ENCODE measurements around the gene NOCT.
"Not testable (repeated sequence)": the region's sequence is repeated elsewhere in the genome, so short reads cannot be mapped to it uniquely, and the experiment has no call there.

Gene NOCT

DNA sequence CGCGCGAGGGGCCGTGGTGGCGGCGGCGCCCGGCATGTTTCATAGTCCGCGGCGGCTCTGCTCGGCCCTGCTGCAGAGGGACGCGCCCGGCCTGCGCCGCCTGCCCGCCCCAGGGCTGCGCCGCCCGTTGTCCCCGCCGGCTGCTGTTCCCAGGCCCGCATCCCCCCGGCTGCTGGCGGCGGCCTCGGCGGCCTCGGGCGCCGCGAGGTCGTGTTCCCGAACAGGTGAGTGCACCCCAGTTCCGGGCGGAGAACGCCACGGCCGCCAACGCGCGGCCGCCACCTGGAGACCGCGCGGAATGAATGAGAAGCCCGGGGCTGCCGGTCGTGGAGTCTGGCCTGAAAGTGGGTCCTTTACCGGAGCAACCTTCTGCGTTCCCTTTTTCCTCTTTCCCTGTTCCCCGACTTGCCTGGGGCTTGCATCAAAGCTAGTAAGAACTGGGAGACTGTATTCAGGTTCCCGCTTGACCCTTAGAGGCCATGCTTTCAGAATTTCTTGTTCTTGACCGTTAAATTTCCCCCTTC lies 429 bp downstream of the NOCT start:
- TF ChIP-seq, protein P1, sequence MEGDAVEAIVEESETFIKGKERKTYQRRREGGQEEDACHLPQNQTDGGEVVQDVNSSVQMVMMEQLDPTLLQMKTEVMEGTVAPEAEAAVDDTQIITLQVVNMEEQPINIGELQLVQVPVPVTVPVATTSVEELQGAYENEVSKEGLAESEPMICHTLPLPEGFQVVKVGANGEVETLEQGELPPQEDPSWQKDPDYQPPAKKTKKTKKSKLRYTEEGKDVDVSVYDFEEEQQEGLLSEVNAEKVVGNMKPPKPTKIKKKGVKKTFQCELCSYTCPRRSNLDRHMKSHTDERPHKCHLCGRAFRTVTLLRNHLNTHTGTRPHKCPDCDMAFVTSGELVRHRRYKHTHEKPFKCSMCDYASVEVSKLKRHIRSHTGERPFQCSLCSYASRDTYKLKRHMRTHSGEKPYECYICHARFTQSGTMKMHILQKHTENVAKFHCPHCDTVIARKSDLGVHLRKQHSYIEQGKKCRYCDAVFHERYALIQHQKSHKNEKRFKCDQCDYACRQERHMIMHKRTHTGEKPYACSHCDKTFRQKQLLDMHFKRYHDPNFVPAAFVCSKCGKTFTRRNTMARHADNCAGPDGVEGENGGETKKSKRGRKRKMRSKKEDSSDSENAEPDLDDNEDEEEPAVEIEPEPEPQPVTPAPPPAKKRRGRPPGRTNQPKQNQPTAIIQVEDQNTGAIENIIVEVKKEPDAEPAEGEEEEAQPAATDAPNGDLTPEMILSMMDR (IDR thresholded peaks at IDR 0.05; ENCODE audit: insufficient read depth, low read length, poor library complexity, severe bottlenecking) = peak; percentile 21
- H3K36me3 ChIP-seq (ENCODE audit: control insufficient read depth, insufficient read depth, low read length) = no peaks in the 10 kb centered on the region
- DNase-seq (ENCODE audit: extremely low read depth, insufficient read length) = no peak
- peak overlapping the region; percentile 82 for H3K4me3 ChIP-seq (replicated peaks; ENCODE audit: low read depth, low read length)
- no peaks in the 10 kb centered on the region for H3K27me3 ChIP-seq (replicated peaks; ENCODE audit: control insufficient read depth, insufficient read depth, low read length)

DNA sequence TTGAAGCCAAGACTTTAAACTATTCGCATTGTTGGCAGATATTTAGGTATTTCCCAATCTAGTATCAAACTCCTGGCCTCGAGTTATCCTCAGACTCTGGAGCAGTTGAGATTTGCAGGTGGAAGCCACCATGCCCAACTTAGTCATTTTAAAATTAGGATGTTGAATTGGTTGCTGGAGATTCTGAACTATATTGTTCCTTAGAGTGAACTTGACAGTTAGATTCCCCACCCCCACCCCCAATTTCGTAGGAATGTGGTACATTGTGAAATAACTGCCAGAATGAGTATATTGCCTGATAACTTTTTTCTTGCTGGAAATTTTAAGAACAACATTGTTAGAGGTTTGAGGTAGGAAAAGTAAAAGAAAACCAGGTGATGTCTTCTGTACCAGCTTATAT lies 2.3 kb downstream of the NOCT start:
- Histone ChIP-seq H3K4me3 (replicated peaks; ENCODE audit: low read depth, low read length) (no peak overlapping the region), H3K36me3 (ENCODE audit: control insufficient read depth, insufficient read depth, low read length) (no peaks in the 10 kb centered on the region), H3K27me3 (replicated peaks; ENCODE audit: control insufficient read depth, insufficient read depth, low read length) (no peaks in the 10 kb centered on the region)
- DNase-seq (ENCODE audit: extremely low read depth, insufficient read length) = no peak
- TF ChIP-seq, protein P1 (IDR thresholded peaks at IDR 0.05; ENCODE audit: insufficient read depth, low read length, poor library complexity, severe bottlenecking) = no peak

DNA sequence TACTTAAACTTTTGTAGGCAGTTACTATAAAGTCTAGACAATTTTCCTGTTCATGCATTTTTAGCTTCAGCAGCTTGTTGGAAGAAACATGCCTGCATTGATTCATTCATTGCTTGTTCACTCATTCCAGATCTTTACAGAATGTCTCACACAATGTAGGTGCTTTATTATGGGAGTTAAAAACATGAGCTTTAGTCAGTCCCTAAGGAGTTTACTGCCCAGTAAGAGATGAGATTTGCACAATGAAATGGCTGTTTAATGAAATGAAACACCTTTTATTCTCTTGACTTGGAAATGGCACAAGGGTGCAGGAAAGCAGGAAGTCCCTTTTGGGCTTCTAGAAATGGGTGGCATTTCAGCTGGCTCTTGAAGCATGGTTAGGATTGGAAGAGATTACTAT lies 2.9 kb downstream of the NOCT start:
- H3K27me3 ChIP-seq (replicated peaks; ENCODE audit: control insufficient read depth, insufficient read depth, low read length) = no peaks in the 10 kb centered on the region
- no peaks in the 10 kb centered on the region for H3K36me3 ChIP-seq (ENCODE audit: control insufficient read depth, insufficient read depth, low read length)
- H3K4me3 ChIP-seq (replicated peaks; ENCODE audit: low read depth, low read length) = no peak overlapping the region
- TF ChIP-seq, protein P1 (IDR thresholded peaks at IDR 0.05; ENCODE audit: insufficient read depth, low read length, poor library complexity, severe bottlenecking) = no peak
- DNase-seq (ENCODE audit: extremely low read depth, insufficient read length) = no peak

DNA sequence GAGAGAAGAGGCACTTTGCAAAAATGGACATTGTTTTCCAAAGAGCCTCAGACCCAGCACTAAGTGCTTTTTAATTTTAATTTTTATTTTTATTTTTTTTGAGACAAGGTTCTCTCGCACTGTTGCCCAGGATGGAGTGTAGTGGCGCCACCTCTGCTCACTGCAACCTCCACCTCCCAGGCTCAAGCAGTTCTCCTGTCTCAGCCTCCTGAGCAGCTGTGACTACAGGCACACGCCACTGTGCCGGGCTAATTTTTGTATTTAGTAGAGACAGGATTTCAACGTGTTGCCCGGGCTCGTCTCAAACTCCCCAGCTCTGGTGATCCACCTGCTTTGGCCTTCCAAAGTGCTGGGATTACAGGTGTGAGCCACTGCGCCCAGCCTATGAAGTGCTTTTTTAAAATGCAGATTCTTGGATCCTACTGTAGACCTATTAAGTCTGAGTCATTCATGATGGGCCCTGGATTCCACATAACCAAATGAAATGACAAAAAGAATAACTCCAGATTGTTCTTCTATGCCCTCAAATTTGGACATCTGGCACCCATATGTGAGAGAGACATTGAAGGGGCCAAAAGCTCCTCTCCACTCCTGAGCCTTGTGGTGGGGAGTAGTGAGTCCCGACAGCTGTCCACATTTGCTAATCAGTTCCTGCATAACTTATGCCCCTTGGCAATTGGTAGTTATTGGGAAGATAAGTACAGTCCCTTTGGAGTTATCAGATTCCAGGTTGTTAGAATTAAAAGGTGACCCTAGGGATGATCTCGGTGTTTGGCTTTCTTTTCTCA lies 3.6 kb downstream of the NOCT start:
- TF ChIP-seq, protein P1 (IDR thresholded peaks at IDR 0.05; ENCODE audit: insufficient read depth, low read length, poor library complexity, severe bottlenecking) = no peak
- Histone ChIP-seq H3K27me3 (replicated peaks; ENCODE audit: control insufficient read depth, insufficient read depth, low read length) (no peaks in the 10 kb centered on the region), H3K4me3 (replicated peaks; ENCODE audit: low read depth, low read length) (no peak overlapping the region), H3K36me3 (ENCODE audit: control insufficient read depth, insufficient read depth, low read length) (no peaks in the 10 kb centered on the region)
- DNase-seq (ENCODE audit: extremely low read depth, insufficient read length) = no peak

DNA sequence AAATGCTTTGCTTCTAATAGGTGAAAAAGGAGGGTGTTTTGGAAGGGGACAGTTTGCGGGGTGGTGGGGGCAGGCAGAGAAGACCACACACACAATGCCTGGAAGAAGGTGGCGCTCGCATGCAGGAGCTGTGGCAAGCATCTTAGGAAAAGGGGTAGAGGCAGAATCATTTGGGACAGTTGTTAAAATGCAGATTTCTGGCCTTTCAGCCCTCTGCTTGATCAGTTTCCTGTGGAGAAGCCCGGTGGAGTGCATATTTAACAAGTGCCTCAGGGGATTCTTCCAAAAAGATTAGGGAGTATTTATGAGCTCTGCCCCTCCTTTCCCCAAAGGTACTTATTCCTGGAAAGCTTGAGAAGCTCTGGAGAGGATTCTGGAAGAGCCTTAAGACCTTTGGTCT lies 4.8 kb downstream of the NOCT start:
- no peak overlapping the region for H3K4me3 ChIP-seq (replicated peaks; ENCODE audit: low read depth, low read length)
- H3K36me3 ChIP-seq (ENCODE audit: control insufficient read depth, insufficient read depth, low read length) = no peaks in the 10 kb centered on the region
- DNase-seq (ENCODE audit: extremely low read depth, insufficient read length) = no peak

DNA sequence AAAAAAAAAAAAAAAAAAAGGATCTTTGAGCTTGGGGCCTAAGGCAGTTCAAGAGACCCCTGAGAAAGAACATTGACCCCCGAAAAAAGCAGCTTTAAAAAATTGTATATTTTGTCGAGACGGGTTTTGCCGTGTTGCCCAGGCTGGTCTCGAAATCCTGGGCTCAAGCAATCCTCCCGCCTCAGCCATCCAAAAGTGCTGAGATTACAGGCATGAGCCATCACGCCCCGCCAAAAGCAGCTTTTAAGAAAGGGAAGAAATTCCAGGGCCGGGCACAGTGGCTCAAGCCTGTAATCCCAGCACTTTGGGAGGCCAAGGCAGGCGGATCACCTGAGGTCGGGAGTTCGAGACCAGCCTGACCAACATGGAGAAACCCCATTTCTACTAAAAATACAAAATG lies 5.5 kb downstream of the NOCT start:
- not testable (repeated sequence) for H3K4me3 ChIP-seq (replicated peaks; ENCODE audit: low read depth, low read length); H3K27me3 ChIP-seq (replicated peaks; ENCODE audit: control insufficient read depth, insufficient read depth, low read length); H3K36me3 ChIP-seq (ENCODE audit: control insufficient read depth, insufficient read depth, low read length); DNase-seq (ENCODE audit: extremely low read depth, insufficient read length)

More for the DNA sequence above, 4.8 kb downstream of the NOCT start:
- TF ChIP-seq, protein P1 (IDR thresholded peaks at IDR 0.05; ENCODE audit: insufficient read depth, low read length, poor library complexity, severe bottlenecking) = no peak
- no peaks in the 10 kb centered on the region for H3K27me3 ChIP-seq (replicated peaks; ENCODE audit: control insufficient read depth, insufficient read depth, low read length)

All from GM06990 (cell line).